Fibroblast of villous mesenchyme (primary cell): ENCODE data around the gene NBAS. TPM values are rescaled to one million over a fixed set of nuclear protein-coding genes. Genes with fewer than 3 reads are reported as not detected.

Experiments used
- DNase-seq: peaks from one replicate; pipeline ENCODE4 v3.0.0-alpha.2; 2010; ENCODE audit warnings: low read depth
- H3K4me3 ChIP-seq: 2 replicates; pipeline ENCODE4 v1.5.1; 2011; ENCODE audit warnings: low read depth, mild to moderate bottlenecking, low read length
- total RNA-seq: library from RNA; depleted of rRNA; stranded (reverse); fragments of >200 nt; gene quantifications from 2 replicates; pipeline ENCODE4 v1.2.3, GENCODE V29; 2012
- TF ChIP-seq, protein P1 (sequence below): IDR thresholded peaks from 2 replicates; pipeline ENCODE4 v1.5.1; 2012; ENCODE audit warnings: low read depth, mild to moderate bottlenecking, low read length; ENCODE audit not compliant: insufficient read depth

NBAS gene
- total RNA-seq, 1 donor, result 109 TPM

DNA sequence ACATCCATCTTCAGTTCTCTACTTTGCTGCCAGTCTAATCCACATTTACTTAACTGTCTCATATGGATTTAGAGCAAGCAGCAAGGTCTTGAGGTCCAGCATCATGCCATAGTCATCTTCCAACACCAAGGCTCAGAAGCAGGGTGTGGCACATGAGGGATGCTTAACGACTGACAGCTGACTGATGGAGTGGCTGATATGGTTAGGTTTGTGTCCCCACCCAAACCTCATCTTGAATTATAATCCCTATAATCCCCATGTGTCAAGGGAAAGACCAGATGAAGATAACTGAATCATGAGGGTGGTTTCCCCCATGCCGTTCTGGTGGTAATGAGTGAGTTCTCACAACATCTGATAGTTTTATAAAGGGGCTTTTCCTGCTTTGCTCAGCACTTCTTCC, 257.3 kb downstream of the NBAS start:
- no peak for DNase-seq
- TF ChIP-seq, protein P1, sequence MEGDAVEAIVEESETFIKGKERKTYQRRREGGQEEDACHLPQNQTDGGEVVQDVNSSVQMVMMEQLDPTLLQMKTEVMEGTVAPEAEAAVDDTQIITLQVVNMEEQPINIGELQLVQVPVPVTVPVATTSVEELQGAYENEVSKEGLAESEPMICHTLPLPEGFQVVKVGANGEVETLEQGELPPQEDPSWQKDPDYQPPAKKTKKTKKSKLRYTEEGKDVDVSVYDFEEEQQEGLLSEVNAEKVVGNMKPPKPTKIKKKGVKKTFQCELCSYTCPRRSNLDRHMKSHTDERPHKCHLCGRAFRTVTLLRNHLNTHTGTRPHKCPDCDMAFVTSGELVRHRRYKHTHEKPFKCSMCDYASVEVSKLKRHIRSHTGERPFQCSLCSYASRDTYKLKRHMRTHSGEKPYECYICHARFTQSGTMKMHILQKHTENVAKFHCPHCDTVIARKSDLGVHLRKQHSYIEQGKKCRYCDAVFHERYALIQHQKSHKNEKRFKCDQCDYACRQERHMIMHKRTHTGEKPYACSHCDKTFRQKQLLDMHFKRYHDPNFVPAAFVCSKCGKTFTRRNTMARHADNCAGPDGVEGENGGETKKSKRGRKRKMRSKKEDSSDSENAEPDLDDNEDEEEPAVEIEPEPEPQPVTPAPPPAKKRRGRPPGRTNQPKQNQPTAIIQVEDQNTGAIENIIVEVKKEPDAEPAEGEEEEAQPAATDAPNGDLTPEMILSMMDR, result no peak
- no peak overlapping the region for H3K4me3 ChIP-seq

DNA sequence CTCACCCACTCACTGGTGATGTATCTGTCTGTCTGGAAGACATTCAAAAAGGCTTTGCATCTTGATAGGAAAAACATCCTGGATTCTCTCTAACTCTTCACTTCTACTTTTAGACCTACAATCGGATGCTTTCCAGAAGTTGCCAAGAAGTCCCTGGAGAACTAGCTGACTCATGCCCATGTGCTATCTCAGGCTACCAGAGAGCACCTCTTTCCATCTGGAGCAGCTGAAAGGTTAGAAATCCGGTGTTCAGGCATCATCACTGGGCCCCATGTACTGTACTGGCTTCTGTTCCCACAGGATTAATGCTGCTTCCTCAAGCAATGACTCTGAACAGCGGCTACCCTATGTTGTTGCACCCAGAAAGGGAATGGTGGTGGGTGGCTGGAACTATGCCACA, 259.0 kb downstream of the NBAS start:
- DNase-seq, result peak; percentile 58
- no peak overlapping the region for H3K4me3 ChIP-seq
- TF ChIP-seq, protein P1, result no peak

DNA sequence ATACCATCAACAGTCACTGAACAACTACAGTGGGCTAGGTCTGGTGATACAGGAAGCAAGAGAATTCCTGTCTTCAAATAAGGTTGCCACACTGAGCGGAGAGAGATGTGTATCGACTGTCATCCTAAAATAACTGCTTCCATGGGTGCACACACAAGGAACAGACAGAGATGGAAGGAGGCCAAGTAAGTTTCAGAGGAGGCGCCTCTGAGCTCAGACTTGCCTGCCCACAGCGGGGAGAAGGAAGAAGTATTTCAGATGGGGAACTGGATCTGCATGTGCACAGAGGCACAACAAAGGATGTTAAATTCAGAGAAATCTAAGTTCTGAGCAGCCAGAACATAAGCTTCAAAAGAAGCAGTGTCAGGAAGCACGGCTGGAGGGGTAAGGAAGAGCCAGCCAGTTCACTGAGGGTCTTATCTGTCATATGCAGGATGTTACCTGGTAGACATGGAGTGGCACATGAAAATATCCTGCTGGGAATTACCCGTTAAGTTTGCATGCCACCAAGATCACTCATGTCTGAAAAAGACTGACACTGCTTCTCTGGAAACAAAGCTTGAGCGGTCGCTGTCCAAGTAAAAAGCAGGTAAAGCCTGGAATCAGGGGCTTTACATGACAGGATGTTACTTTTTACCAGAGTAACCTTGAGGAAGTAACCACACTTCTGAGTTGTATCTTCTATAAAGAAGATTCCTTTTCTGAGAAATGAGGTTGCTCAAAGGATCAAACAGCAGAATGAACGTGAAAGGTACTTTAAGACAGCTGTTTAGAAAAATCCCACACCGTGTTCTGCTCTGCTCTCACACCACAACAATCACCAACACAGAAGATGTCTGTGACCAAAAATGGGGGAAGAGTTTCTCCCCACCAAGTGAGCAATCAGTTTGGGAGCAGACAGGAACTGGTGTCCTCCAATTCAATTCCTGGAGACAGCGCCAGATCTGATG, 260.2 kb downstream of the NBAS start:
- no peak overlapping the region for H3K4me3 ChIP-seq
- TF ChIP-seq, protein P1, result no peak
- no peak for DNase-seq

DNA sequence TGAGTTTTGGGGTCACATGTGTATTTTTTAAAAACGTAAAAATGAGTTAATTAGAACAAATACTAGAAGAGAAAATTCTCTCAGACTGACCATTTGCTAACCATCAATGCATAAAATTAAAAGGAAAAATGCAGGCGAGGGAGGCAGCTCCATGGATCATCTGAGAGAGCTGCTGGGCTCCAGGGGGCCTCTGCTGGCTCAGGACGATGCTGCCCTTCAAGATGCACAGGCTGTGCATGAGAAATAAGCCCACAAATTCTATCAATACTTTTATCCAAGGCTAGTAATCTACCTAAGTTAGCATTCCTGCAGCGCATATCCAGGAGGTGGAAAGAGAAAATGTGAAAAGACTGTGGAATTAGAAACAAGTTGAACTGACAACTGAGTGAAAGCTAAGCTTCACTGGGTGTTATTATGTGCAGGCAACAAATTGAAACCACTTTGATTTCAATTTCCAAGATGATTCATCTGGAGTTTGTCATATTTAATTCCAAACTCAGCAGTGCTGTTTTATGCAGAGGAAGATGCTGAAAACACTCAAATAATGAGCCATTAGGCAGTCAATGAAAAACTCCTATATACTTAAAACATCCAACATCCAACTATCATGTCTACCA, 261.1 kb downstream of the NBAS start:
- no peak overlapping the region for H3K4me3 ChIP-seq
- no peak for DNase-seq
- TF ChIP-seq, protein P1, result no peak

DNA sequence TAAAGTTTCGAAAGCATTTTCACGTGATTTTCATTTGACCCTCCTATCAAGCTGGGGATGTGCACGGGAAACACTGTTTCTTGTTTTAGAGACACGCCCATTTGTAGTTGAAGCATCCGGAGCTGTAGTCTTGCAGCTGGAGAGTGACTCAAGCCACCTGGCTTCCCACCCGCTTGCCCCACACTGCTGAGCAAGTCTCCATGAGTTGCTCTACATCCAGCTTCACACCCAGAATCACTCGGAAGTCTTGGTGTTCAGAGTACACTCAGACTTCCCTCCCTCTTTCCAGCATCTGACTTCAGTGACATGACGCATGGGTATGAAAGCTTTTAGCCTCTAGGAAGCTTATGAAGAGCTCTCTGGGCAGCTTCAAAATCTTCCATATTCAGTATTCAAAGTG, 262.4 kb downstream of the NBAS start:
- TF ChIP-seq, protein P1, result no peak
- DNase-seq, result peak; percentile 76
- no peak overlapping the region for H3K4me3 ChIP-seq

DNA sequence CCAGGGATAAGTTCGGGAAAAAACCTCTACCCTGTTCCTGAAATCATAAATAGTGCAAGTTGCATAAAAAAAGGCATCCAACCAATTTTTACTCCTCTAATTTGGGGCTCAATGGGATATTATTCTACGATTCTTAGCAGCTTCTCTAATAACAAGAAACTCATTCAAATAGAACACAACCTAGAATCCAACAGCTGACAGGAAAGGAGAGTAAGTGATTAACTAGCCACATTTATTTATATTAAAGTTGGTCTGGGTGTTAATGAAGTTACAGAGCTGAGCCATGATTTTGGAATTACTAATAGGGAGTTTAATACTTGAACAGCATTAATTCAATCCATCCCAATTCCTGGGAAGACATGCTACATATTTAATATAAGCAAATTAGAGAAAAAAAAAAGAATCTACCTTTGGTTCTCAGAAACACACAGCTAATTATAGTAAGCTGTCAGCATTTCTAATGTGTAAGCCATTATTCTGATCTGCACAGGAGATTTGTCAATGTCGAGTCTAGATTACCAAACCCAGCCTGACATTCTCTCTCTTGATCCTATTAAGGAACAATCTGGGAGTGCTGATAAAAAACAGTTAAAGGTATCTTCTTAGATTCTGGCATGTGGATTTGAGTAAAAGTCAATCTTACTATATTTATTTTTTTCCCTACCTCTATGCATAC, 267.7 kb downstream of the NBAS start:
- no peak for DNase-seq
- no peak overlapping the region for H3K4me3 ChIP-seq
- TF ChIP-seq, protein P1, result no peak
